Keratinocyte (primary cell): Measurements from ENCODE around the gene C12orf75.
"Not testable (repeated sequence)": the region's sequence is repeated elsewhere in the genome, so short reads cannot be mapped to it uniquely, and the experiment has no call there.

Experiments
- EZH2 ChIP-seq: IDR thresholded peaks from one replicate; pipeline ENCODE4 v1.6.1; 2012; ENCODE audit warnings: inconsistent platforms, mild to moderate bottlenecking, low read length, moderate library complexity
- TF ChIP-seq, protein P1 (sequence below), 3 experiments: IDR thresholded peaks in 1 of 3; conservative IDR thresholded peaks in 1 of 3; optimal IDR thresholded peaks in 1 of 3; 2 replicates in 2 of 3; 3 replicates in 1 of 3; pipeline versions ENCODE3 to v1.5.1; 2011; ENCODE audit warnings: low read length in 3 of 3, mild to moderate bottlenecking in 3 of 3, moderate library complexity in 2 of 3, control low read depth in 1 of 3, inconsistent platforms in 1 of 3; ENCODE audit not compliant: insufficient read depth in 2 of 3; ENCODE audit errors: extremely low read depth in 1 of 3

DNA sequence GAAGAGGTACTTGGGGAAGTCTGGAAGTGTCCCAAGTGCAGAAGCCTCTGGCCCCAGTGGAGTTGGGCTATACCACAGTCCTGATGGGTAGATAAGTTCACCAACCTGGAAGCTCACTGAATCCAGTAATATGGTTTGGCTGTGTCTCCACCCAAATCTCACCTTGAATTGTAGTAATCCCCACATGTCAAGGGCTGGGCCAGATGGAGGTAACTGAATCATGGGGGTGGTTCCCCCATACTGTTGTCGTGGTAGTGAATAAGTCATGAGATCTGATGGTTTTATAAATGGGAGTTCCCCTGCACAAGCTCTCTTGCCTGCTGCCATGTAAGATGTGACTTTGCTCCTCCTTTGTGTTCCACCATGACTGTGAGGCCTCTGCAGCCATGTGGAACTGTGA, 11.1 kb downstream of the C12orf75 start:
- TF ChIP-seq, protein P1, sequence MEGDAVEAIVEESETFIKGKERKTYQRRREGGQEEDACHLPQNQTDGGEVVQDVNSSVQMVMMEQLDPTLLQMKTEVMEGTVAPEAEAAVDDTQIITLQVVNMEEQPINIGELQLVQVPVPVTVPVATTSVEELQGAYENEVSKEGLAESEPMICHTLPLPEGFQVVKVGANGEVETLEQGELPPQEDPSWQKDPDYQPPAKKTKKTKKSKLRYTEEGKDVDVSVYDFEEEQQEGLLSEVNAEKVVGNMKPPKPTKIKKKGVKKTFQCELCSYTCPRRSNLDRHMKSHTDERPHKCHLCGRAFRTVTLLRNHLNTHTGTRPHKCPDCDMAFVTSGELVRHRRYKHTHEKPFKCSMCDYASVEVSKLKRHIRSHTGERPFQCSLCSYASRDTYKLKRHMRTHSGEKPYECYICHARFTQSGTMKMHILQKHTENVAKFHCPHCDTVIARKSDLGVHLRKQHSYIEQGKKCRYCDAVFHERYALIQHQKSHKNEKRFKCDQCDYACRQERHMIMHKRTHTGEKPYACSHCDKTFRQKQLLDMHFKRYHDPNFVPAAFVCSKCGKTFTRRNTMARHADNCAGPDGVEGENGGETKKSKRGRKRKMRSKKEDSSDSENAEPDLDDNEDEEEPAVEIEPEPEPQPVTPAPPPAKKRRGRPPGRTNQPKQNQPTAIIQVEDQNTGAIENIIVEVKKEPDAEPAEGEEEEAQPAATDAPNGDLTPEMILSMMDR (optimal IDR thresholded peaks at IDR 0.05 in 1 of 3, IDR thresholded peaks at IDR 0.05 in 1 of 3, conservative IDR thresholded peaks at IDR 0.05 in 1 of 3; ENCODE audit: extremely low read depth in 1 of 3, insufficient read depth in 2 of 3, low read length in 3 of 3) = not testable (repeated sequence)
- TF ChIP-seq EZH2 = not testable (repeated sequence)
